ENCODE results near the gene SPOP. TPM values are rescaled to one million over a fixed set of nuclear protein-coding genes. Genes with fewer than 3 reads are reported as not detected.

Gene SPOP
- total RNA-seq, 1 donor from 2014 or later: 43.6 TPM

DNA sequence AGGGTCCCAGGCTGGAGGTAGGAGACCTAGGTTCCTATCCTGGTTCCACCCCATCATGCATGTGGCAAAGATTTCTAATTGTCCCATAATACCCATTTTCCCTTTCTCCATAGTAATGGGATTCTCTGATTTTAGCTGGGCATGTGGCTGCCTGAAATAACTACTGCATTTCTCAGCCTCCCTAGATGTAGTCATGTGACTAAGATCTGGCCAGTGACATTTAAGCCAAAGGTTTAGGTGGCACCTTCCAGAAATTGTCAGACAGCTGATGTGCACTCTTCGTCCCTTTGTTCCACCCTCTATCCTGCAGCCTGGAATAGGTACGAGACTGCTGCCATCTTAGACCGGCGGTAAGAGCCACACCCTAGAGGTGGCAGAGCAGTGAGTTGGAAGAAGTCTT lies 94.0 kb downstream of the SPOP start:
- no peaks in the 10 kb centered on the region for H3K36me3 ChIP-seq (ENCODE audit: control insufficient read depth, insufficient read depth, low read length)
- H3K27me3 ChIP-seq (ENCODE audit: control insufficient read depth, insufficient read depth, low read length): no peaks in the 10 kb centered on the region
- no peak overlapping the region for H3K4me3 ChIP-seq (ENCODE audit: low read depth, low read length)
- TF ChIP-seq CTCF (IDR thresholded peaks at IDR 0.05; ENCODE audit: insufficient read depth, low read length, poor library complexity, severe bottlenecking): no peak
- DNase-seq (ENCODE audit: low read depth): no peak

DNA sequence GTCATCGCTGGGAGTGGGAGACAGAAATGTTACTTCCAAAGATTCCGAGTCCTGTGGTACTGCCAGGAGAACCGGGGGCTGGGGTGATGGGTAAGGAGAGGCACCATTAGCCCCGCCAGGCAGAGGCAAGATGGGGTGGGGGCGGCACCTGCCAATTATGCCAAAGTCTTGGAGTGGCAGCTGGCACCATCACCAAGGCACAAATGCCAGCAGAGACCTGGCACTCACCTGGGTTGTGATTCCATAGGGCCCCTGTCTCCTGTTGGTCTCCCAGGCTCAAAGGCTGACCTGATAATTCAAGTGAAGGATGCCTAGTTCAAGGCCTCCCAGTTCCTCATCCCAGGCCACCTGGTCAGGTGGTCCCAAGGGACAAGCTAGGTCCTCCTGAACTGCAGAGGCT lies 94.7 kb downstream of the SPOP start:
- DNase-seq (ENCODE audit: low read depth): no peak
- no peak for TF ChIP-seq CTCF (IDR thresholded peaks at IDR 0.05; ENCODE audit: insufficient read depth, low read length, poor library complexity, severe bottlenecking)

GRCh38 chr17:49582789-49583188 lies 95.1 kb downstream of the SPOP start:
- no peak for DNase-seq (ENCODE audit: low read depth)
- no peaks in the 10 kb centered on the region for H3K36me3 ChIP-seq (ENCODE audit: control insufficient read depth, insufficient read depth, low read length)
- TF ChIP-seq CTCF (IDR thresholded peaks at IDR 0.05; ENCODE audit: insufficient read depth, low read length, poor library complexity, severe bottlenecking): no peak
- no peak overlapping the region for H3K4me3 ChIP-seq (ENCODE audit: low read depth, low read length)
- peaks cover 7% of the 10 kb centered on the region for H3K27me3 ChIP-seq (ENCODE audit: control insufficient read depth, insufficient read depth, low read length)

More for the DNA sequence above, 94.7 kb downstream of the SPOP start:
- peaks cover 3% of the 10 kb centered on the region for H3K27me3 ChIP-seq (ENCODE audit: control insufficient read depth, insufficient read depth, low read length)
- H3K4me3 ChIP-seq (ENCODE audit: low read depth, low read length): no peak overlapping the region
- no peaks in the 10 kb centered on the region for H3K36me3 ChIP-seq (ENCODE audit: control insufficient read depth, insufficient read depth, low read length)

GRCh38 chr17:49582055-49582722 lies 95.7 kb downstream of the SPOP start:
- Histone ChIP-seq H3K4me3 (ENCODE audit: low read depth, low read length) (no peak overlapping the region), H3K36me3 (ENCODE audit: control insufficient read depth, insufficient read depth, low read length) (no peaks in the 10 kb centered on the region), H3K27me3 (ENCODE audit: control insufficient read depth, insufficient read depth, low read length) (peaks cover 12% of the 10 kb centered on the region)
- DNase-seq (ENCODE audit: low read depth): no peak
- TF ChIP-seq CTCF (IDR thresholded peaks at IDR 0.05; ENCODE audit: insufficient read depth, low read length, poor library complexity, severe bottlenecking): no peak

- DNase-seq (ENCODE audit: low read depth): no peak
- no peak for TF ChIP-seq CTCF (IDR thresholded peaks at IDR 0.05; ENCODE audit: insufficient read depth, low read length, poor library complexity, severe bottlenecking)
- Histone ChIP-seq H3K27me3 (ENCODE audit: control insufficient read depth, insufficient read depth, low read length) (peaks cover 18% of the 10 kb centered on the region), H3K4me3 (ENCODE audit: low read depth, low read length) (no peak overlapping the region), H3K36me3 (ENCODE audit: control insufficient read depth, insufficient read depth, low read length) (no peaks in the 10 kb centered on the region)
Observed at GRCh38 chr17:49581648-49581998, 96.3 kb downstream of the SPOP start.
